Activated T-cell treated with anti-CD3 and anti-CD28 coated beads, Interleukin-2, amount 50 U/mL, for 24 hours (primary cell): Measurements from ENCODE around the gene F9.

Experiments
- DNase-seq: peaks from one replicate; pipeline ENCODE4 v3.0.0-alpha.2; 2020
- H3K27ac Mint-ChIP-seq: 2 replicates; pipeline ENCODE4 v1.8.0; 2020; ENCODE audit warnings: mild to moderate bottlenecking, mixed read lengths
- H3K27me3 Mint-ChIP-seq: 2 replicates; pipeline ENCODE4 v1.8.0; 2020; ENCODE audit warnings: mixed read lengths
- H3K36me3 Mint-ChIP-seq: 2 replicates; pipeline ENCODE4 v1.8.0; 2020; ENCODE audit warnings: low read depth, mixed read lengths
- H3K4me1 Mint-ChIP-seq: 2 replicates; pipeline ENCODE4 v1.8.0; 2020; ENCODE audit warnings: low read depth, mixed read lengths
- H3K4me3 Mint-ChIP-seq: 2 replicates; pipeline ENCODE4 v1.8.0; 2020; ENCODE audit warnings: mild to moderate bottlenecking, moderate library complexity, mixed read lengths
- H3K9me3 Mint-ChIP-seq: 2 replicates; pipeline ENCODE4 v1.8.0; 2020; ENCODE audit warnings: mixed read lengths

F9 gene

DNA sequence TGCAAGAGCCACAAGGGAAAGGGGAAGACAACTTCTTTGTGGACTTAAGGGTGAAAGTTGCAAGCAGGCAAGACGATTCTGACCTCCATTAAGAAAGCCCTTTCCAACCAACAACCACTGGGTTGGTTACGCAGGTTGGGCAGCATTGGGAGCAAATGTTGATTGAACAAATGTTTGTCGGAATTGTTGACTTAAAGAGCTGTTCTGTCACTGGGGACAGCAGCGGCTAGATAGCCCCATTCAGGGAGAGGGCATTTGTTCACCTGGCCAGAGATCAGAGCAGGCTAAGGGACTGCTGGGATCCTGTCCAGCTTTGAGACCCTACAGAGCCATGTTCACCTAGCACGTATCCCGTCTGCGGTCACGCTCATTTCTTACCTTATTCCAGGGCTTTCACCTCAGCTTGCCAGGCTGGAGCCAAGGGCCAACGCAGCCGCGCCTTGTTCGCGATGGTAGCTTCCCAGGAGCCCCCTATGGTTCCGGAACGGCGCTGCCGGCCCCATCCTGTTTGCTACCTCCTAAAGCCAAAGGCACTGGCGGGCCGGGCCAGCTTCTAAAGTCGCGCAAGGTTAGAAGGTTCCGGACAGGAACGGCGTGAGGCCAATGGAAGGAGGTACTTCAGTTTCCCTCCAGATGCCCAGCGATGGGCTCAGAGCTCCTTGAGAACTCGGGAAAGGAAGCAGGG lies 24.6 kb downstream of the F9 start:
- H3K27ac Mint-ChIP-seq, result no peak overlapping the region
- H3K4me1 Mint-ChIP-seq, result peaks cover 9% of the 10 kb centered on the region
- H3K36me3 Mint-ChIP-seq, result no peaks in the 10 kb centered on the region
- DNase-seq, result no peak
- no peaks in the 10 kb centered on the region for H3K9me3 Mint-ChIP-seq
- H3K27me3 Mint-ChIP-seq, result peaks cover 63% of the 10 kb centered on the region
- no peak overlapping the region for H3K4me3 Mint-ChIP-seq

- Mint-ChIP-seq H3K4me3 (no peak overlapping the region), H3K27ac (no peak overlapping the region), H3K9me3 (no peaks in the 10 kb centered on the region), H3K27me3 (peaks cover 42% of the 10 kb centered on the region), H3K4me1 (no peaks in the 10 kb centered on the region), H3K36me3 (no peaks in the 10 kb centered on the region)
- no peak for DNase-seq
Measured at GRCh38 chrX:139559383-139560042, 29.0 kb downstream of the F9 start.

DNA sequence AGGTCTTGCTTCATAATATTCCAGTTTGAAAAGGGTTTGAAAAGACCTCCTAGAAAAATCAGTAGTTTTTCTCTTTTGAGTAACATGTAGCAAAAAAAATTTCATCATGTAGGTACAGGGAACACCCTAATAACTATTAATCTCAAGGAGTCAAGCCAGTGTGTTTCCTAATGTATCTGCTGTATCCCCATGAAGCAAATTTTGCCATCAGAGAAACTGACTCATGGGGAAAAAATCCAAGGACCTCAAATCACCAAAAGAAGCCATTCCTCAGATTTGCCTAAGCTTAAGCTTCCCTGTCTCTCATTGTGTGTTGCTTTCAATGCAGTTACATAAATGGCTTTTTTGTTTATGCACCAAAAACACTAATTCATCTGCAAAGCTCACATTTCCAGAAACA lies 29.7 kb downstream of the F9 start:
- Mint-ChIP-seq H3K27me3 (peaks cover 36% of the 10 kb centered on the region), H3K9me3 (no peaks in the 10 kb centered on the region), H3K36me3 (no peaks in the 10 kb centered on the region), H3K27ac (no peak overlapping the region), H3K4me3 (no peak overlapping the region), H3K4me1 (no peaks in the 10 kb centered on the region)
- no peak for DNase-seq

- Mint-ChIP-seq H3K36me3 (no peaks in the 10 kb centered on the region), H3K27ac (no peak overlapping the region)
Measured at GRCh38 chrX:139563251-139563650, 32.7 kb downstream of the F9 start.

GRCh38 chrX:139566981-139567380 lies 36.4 kb downstream of the F9 start:
- Mint-ChIP-seq H3K4me1 (no peaks in the 10 kb centered on the region), H3K9me3 (no peaks in the 10 kb centered on the region), H3K27ac (no peak overlapping the region), H3K27me3 (peaks cover 25% of the 10 kb centered on the region), H3K36me3 (no peaks in the 10 kb centered on the region), H3K4me3 (no peak overlapping the region)
- no peak for DNase-seq

More at GRCh38 chrX:139563251-139563650, 32.7 kb downstream of the F9 start:
- no peak for DNase-seq
- Mint-ChIP-seq H3K4me1 (no peaks in the 10 kb centered on the region), H3K9me3 (no peaks in the 10 kb centered on the region), H3K4me3 (no peak overlapping the region), H3K27me3 (peaks cover 37% of the 10 kb centered on the region)

- no peak overlapping the region for H3K4me3 Mint-ChIP-seq
- peaks cover 33% of the 10 kb centered on the region for H3K27me3 Mint-ChIP-seq
- H3K9me3 Mint-ChIP-seq, result no peaks in the 10 kb centered on the region
- H3K36me3 Mint-ChIP-seq, result no peaks in the 10 kb centered on the region
- no peaks in the 10 kb centered on the region for H3K4me1 Mint-ChIP-seq
- no peak for DNase-seq
- no peak overlapping the region for H3K27ac Mint-ChIP-seq
Measured at GRCh38 chrX:139581068-139581467, 50.5 kb downstream of the F9 start.

- no peaks in the 10 kb centered on the region for H3K36me3 Mint-ChIP-seq
- H3K4me3 Mint-ChIP-seq, result no peak overlapping the region
- no peak for DNase-seq
- H3K4me1 Mint-ChIP-seq, result no peaks in the 10 kb centered on the region
- H3K27me3 Mint-ChIP-seq, result peaks cover 22% of the 10 kb centered on the region
- no peak overlapping the region for H3K27ac Mint-ChIP-seq
- no peaks in the 10 kb centered on the region for H3K9me3 Mint-ChIP-seq
Measured at GRCh38 chrX:139585613-139586012, 55.1 kb downstream of the F9 start.

DNA sequence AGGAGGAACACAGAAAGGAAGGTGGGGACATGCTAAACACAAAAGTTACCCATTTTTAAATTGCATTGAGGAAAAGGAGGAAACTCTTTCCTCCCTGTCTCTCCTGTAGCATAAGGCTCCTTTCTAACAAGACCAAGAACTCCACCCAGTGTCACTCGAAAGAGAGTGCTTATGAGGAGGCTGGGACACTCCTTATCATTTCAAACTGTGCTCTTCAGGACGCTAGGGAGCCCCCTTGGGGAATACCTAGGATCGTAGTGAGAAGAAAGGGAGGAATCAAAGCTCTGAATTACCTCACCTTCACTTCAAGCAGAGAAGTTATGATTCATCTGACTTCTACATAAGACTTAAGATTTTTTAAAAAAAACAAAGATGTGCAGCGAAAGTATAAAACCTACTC lies 65.5 kb downstream of the F9 start:
- H3K4me3 Mint-ChIP-seq, result no peak overlapping the region

GRCh38 chrX:139600105-139600504 lies 69.6 kb downstream of the F9 start:
- no peak for DNase-seq
- no peaks in the 10 kb centered on the region for H3K36me3 Mint-ChIP-seq
- peaks cover 2% of the 10 kb centered on the region for H3K9me3 Mint-ChIP-seq
- H3K27me3 Mint-ChIP-seq, result peaks cover 6% of the 10 kb centered on the region
- no peak overlapping the region for H3K27ac Mint-ChIP-seq
- no peak overlapping the region for H3K4me3 Mint-ChIP-seq
- no peaks in the 10 kb centered on the region for H3K4me1 Mint-ChIP-seq

More for the DNA sequence above, 65.5 kb downstream of the F9 start:
- DNase-seq, result no peak
- H3K36me3 Mint-ChIP-seq, result no peaks in the 10 kb centered on the region
- H3K9me3 Mint-ChIP-seq, result peaks cover 2% of the 10 kb centered on the region
- no peaks in the 10 kb centered on the region for H3K4me1 Mint-ChIP-seq
- H3K27ac Mint-ChIP-seq, result no peak overlapping the region
- H3K27me3 Mint-ChIP-seq, result peaks cover 6% of the 10 kb centered on the region
